NB4 (cell line): ENCODE data around the gene CYB5RL.
"Not testable (repeated sequence)": the region's sequence is repeated elsewhere in the genome, so short reads cannot be mapped to it uniquely, and the experiment has no call there.

Experiments used
- DNase-seq: peaks from one replicate; pipeline ENCODE4 v3.0.0; 2010; ENCODE audit warnings: low read depth
- H3K4me3 ChIP-seq: one replicate; pipeline ENCODE4 v1.5.1; 2011; ENCODE audit warnings: mild to moderate bottlenecking, low read depth, low read length, moderate library complexity
- CTCF ChIP-seq: IDR thresholded peaks from one replicate; pipeline ENCODE4 v1.5.1; 2012; ENCODE audit warnings: low read depth, low read length
- MAX ChIP-seq: IDR thresholded peaks from 2 replicates; pipeline ENCODE4 v1.6.1; 2011; ENCODE audit warnings: low read depth, low read length
- MYC ChIP-seq: IDR thresholded peaks from 2 replicates; pipeline ENCODE4 v1.6.1; 2011; ENCODE audit warnings: low read depth, low read length
- POLR2A ChIP-seq: IDR thresholded peaks from 2 replicates; pipeline ENCODE4 v1.6.1; 2011; ENCODE audit warnings: mild to moderate bottlenecking; ENCODE audit not compliant: insufficient read length; ENCODE audit errors: extremely low read depth

Gene CYB5RL

GRCh38 chr1:54171016-54171415 is 28.8 kb downstream of the CYB5RL start:
- TF ChIP-seq MYC: no peak
- TF ChIP-seq CTCF: no peak
- TF ChIP-seq POLR2A: no peak
- TF ChIP-seq MAX: no peak
- no peak overlapping the region for H3K4me3 ChIP-seq
- no peak for DNase-seq

- TF ChIP-seq MYC: no peak
- no peak for TF ChIP-seq MAX
- no peak for DNase-seq
Measured at GRCh38 chr1:54169068-54169467, 30.8 kb downstream of the CYB5RL start.

GRCh38 chr1:54168206-54168965 is 31.4 kb downstream of the CYB5RL start:
- TF ChIP-seq MAX (no peak), MYC (no peak), CTCF (no peak), POLR2A (no peak)
- no peak overlapping the region for H3K4me3 ChIP-seq
- DNase-seq: no peak

More at GRCh38 chr1:54169068-54169467, 30.8 kb downstream of the CYB5RL start:
- no peak overlapping the region for H3K4me3 ChIP-seq

GRCh38 chr1:54167422-54168139 is 32.2 kb downstream of the CYB5RL start:
- TF ChIP-seq POLR2A (no peak), CTCF (no peak), MAX (no peak), MYC (no peak)
- DNase-seq: no peak
- no peak overlapping the region for H3K4me3 ChIP-seq

GRCh38 chr1:54166357-54166756 is 33.5 kb downstream of the CYB5RL start:
- H3K4me3 ChIP-seq, DNase-seq: not testable (repeated sequence)

GRCh38 chr1:54165146-54165545 is 34.7 kb downstream of the CYB5RL start:
- DNase-seq: no peak
- no peak overlapping the region for H3K4me3 ChIP-seq
- TF ChIP-seq MYC (no peak), CTCF (no peak), POLR2A (no peak), MAX (no peak)
